Skeletal muscle tissue (tissue), 4 donors: ENCODE results near the gene OR51E1. TPM values are rescaled to one million over a fixed set of nuclear protein-coding genes. Genes with fewer than 3 reads are reported as not detected.

ENCODE experiments used
- H3K27ac ChIP-seq: one replicate; pipeline ENCODE4 v1.7.0; 2013; ENCODE audit warnings: mild to moderate bottlenecking, low read depth, low read length, inconsistent platforms
- H3K27me3 ChIP-seq, 3 donors: one replicate each; pipeline ENCODE4 v1.7.0; 2013; ENCODE audit warnings: low read length in 3 of 3; ENCODE audit not compliant: control insufficient read depth in 3 of 3, insufficient read depth in 3 of 3
- H3K36me3 ChIP-seq, 3 donors: one replicate each; pipeline ENCODE4 v1.7.0; 2013; ENCODE audit warnings: low read length in 3 of 3; ENCODE audit not compliant: control insufficient read depth in 3 of 3, insufficient read depth in 3 of 3
- H3K4me1 ChIP-seq, 3 donors: one replicate each; pipeline ENCODE4 v1.7.0; 2013; ENCODE audit warnings: low read length in 3 of 3, mild to moderate bottlenecking in 3 of 3; ENCODE audit not compliant: control insufficient read depth in 3 of 3, insufficient read depth in 3 of 3
- H3K4me3 ChIP-seq, 3 donors: one replicate each; pipeline ENCODE4 v1.7.0; 2013; ENCODE audit warnings: low read length in 3 of 3
- H3K9ac ChIP-seq, 3 donors: one replicate each; pipeline ENCODE4 v1.7.0; 2013; ENCODE audit warnings: low read length in 3 of 3, mild to moderate bottlenecking in 3 of 3, moderate library complexity in 2 of 3, low read depth in 1 of 3
- H3K9me3 ChIP-seq, 3 donors: one replicate each; pipeline ENCODE4 v1.7.0; 2013; ENCODE audit warnings: low read length in 3 of 3; ENCODE audit not compliant: control insufficient read depth in 3 of 3
- total RNA-seq: library from RNA; depleted of rRNA; stranded (reverse); fragments of >200 nt; gene quantifications from one replicate; pipeline ENCODE4 v1.2.3, GENCODE V29; 2014
- donor health status: Osteomylitis.

Gene OR51E1
- total RNA-seq, 1 donor from 2014 or later, result 4.2 TPM

- H3K9ac ChIP-seq, result peak within 1 kb of the TSS in 1 of 3 donors; percentile 23
- no peaks in the 10 kb centered on the region for H3K36me3 ChIP-seq
- H3K4me1 ChIP-seq, result peaks cover 0 to 9% (median 8%) of the 10 kb centered on the region in 3 donors
- H3K27me3 ChIP-seq, result no peaks in the 10 kb centered on the region
- peak within 1 kb of the TSS; percentile 54 for H3K27ac ChIP-seq
- H3K4me3 ChIP-seq, result no peak within 1 kb of the TSS
- H3K9me3 ChIP-seq, result no peaks in the 10 kb centered on the region
Measured at GRCh38 chr11:4704054-4704789, 60.4 kb downstream of the OR51E1 start, which contains the start of gene MMP26. TSS of gene MMP26 (plus strand) at chr11:4704784.

GRCh38 chr11:4704790-4705334 is 61.1 kb downstream of the OR51E1 start:
- no peak overlapping the region for H3K4me3 ChIP-seq
- H3K27ac ChIP-seq, result peak overlapping the region; percentile 54
- no peaks in the 10 kb centered on the region for H3K27me3 ChIP-seq
- no peaks in the 10 kb centered on the region for H3K9me3 ChIP-seq
- no peaks in the 10 kb centered on the region for H3K36me3 ChIP-seq
- peaks cover 0 to 9% (median 8%) of the 10 kb centered on the region in 3 donors for H3K4me1 ChIP-seq
- peak overlapping the region in 1 of 3 donors; percentile 23 for H3K9ac ChIP-seq

Other genes with a start within 250 kb of the OR51E1 start
- gene OR52K2, start 194.7 kb upstream of the OR51E1 start, total RNA-seq, result not detected
- gene OR52K1, start 161.3 kb upstream of the OR51E1 start, total RNA-seq, result not detected
- gene OR52M1, start 98.8 kb upstream of the OR51E1 start, total RNA-seq, result not detected
- not detected for gene OR52I2, start 62.2 kb upstream of the OR51E1 start, total RNA-seq
- not detected for gene OR52I1, start 49.9 kb upstream of the OR51E1 start, total RNA-seq
- 6.8 TPM for gene TRIM68, start 35.8 kb upstream of the OR51E1 start, total RNA-seq
- gene OR51D1, start 6.5 kb upstream of the OR51E1 start, total RNA-seq, result not detected
- gene OR51E2, start 53.9 kb downstream of the OR51E1 start, total RNA-seq, result 0.52 TPM
- gene MMP26, start 60.8 kb downstream of the OR51E1 start, total RNA-seq, result not detected
- not detected for gene OR51F1, start 126.0 kb downstream of the OR51E1 start, total RNA-seq
- gene OR52R1, start 160.4 kb downstream of the OR51E1 start, total RNA-seq, result not detected
- not detected for gene OR51F2, start 177.3 kb downstream of the OR51E1 start, total RNA-seq
- not detected for gene OR51S1, start 205.2 kb downstream of the OR51E1 start, total RNA-seq
- gene OR51T1, start 237.9 kb downstream of the OR51E1 start, total RNA-seq, result not detected